Heart right ventricle (tissue), 16 donors: ENCODE results near the gene SLC2A4RG. TPM values are rescaled to one million over a fixed set of nuclear protein-coding genes. Genes with fewer than 3 reads are reported as not detected.

Experiments
- ATAC-seq, 8 donors: fragments of 200-7000 bp; cut with Tn5 transposase; one replicate each; pipeline ENCODE4 v1.9.1; 2020; ENCODE audit warnings: mild to moderate bottlenecking in 8 of 8, moderate library complexity in 8 of 8, moderate number of reproducible peaks in 1 of 8
- DNase-seq, 2 donors: peaks; one replicate each; pipeline ENCODE4 v3.0.0-alpha.2; 2020
- H3K27ac ChIP-seq, 10 donors: fragments of 200-600 bp; sonication (generic) in 2 of 10; one replicate each; pipeline versions ENCODE4 v1.5.0 to v1.8.0; 2020 to 2022; ENCODE audit warnings: mild to moderate bottlenecking in 3 of 10
- H3K27me3 ChIP-seq, 7 donors: fragments of 200-600 bp; one replicate each; pipeline ENCODE4 v1.8.0; 2021 to 2022; ENCODE audit warnings: mild to moderate bottlenecking in 2 of 7
- H3K36me3 ChIP-seq, 9 donors: fragments of 200-600 bp; sonication (generic) in 1 of 9; one replicate each; pipeline versions ENCODE4 v1.5.0 to v1.8.0; 2020 to 2022; ENCODE audit warnings: mild to moderate bottlenecking in 2 of 9
- H3K4me1 ChIP-seq, 9 donors: fragments of 200-600 bp; sonication (generic) in 1 of 9; one replicate each; pipeline versions ENCODE4 v1.5.0 to v1.8.0; 2020 to 2022; ENCODE audit warnings: mild to moderate bottlenecking in 4 of 9
- H3K4me3 ChIP-seq, 10 donors: fragments of 200-600 bp; sonication (generic) in 2 of 10; one replicate each; pipeline versions ENCODE4 v1.5.0 to v1.8.0; 2020 to 2022; ENCODE audit warnings: mild to moderate bottlenecking in 7 of 10, moderate library complexity in 2 of 10
- H3K9me3 ChIP-seq, 11 donors: fragments of 200-600 bp in 10 of 11; sonication (generic) in 2 of 11; one replicate each; pipeline versions ENCODE4 v1.5.0 to v1.8.0; 2013 to 2022; ENCODE audit warnings: mild to moderate bottlenecking in 2 of 11, control low read depth in 1 of 11, moderate library complexity in 1 of 11
- CTCF ChIP-seq, 9 donors: fragments of 200-600 bp; sonication (generic) in 2 of 9; IDR thresholded peaks; one replicate each; pipeline versions ENCODE4 v1.5.0 to v1.8.0; 2021 to 2022; ENCODE audit warnings: antibody characterized with exemption in 9 of 9, mild to moderate bottlenecking in 5 of 9, moderate library complexity in 1 of 9
- WGBS, 2 donors: extraction: QIAGEN DNeasy Blood & Tissue Kit; methylation state at CpG; one replicate each; pipeline ENCODE4 v1.1.7; 2013; ENCODE audit warnings: inconsistent platforms in 1 of 2; 5-methylcytosine and 5-hydroxymethylcytosine counted together
- intact Hi-C, 10 donors: fragments of 100-400 bp; cut with DNase I; formaldehyde crosslinking; loops; one replicate each; pipeline versions ENCODE4 v1.11.1 to v1.14.2; 2022
- polyA plus RNA-seq, 2 donors: library from polyadenylated mRNA; stranded (reverse); fragments of 200-250 nt; gene quantifications; one replicate each; pipeline ENCODE4 v1.2.3, GENCODE V29; 2013
- total RNA-seq, 10 donors: library from RNA; stranded (reverse); fragmentation: NEBNext Ultra II Directional in 3 of 10; extraction: Animal tissue kit (Norgen Biotek cat#: 25700) in 3 of 10; gene quantifications; one replicate each; pipeline versions ENCODE4 v1.2.1 to v1.2.4, GENCODE V29; 2021 to 2023
- donor health status: Arrhythmogenic right ventricular cardiomyopathy.
- donor health status: ischemic (EF 13 %, LVEDD 7.1; RV severe dilation, severe dysfunction).
- donor health status: healthy with polysubstance abuse.
- donor health status: DM: no; HTN: yes; CAD: no.
- donor health status: DM: no; HTN: no; CAD: no.
- donor health status: ischemic (EF 25% LVEDD 6.9; RV normal size, moderate dysfunction).
- donor health status: ischemic (EF 25% LVEDD 5.7; RV mildly dilated, moderate dysfunction).
- donor health status: healthy.
- donor health status: DM: yes; HTN: yes; CAD: no.
- donor health status: Ischemic cardiomyopathy.
- donor health status: ischemic (EF 35%, LVEDD 5.7; RV mildly dilated, moderate dysfunction).
- donor health status: nonischemic (EF 11% LVEDD 7.7; RV severe dilation, severe dysfunction).
- donor health status: DM: yes; HTN: yes; CAD: no.
- donor health status: PGD.
- donor health status: ischemic (EF 29% LVEDD 5.4; RV normal size, mild dysfunction).
- donor health status: nonischemic (EF 23%, LVEDD 6.1; RV moderate dilation, normal function).

SLC2A4RG gene
- total and polyA plus RNA-seq, 12 donors: 36.3 to 114 (median 76.8) TPM

GRCh38 chr20:63698739-63699465 lies 40.7 kb upstream of the SLC2A4RG start:
- Histone ChIP-seq H3K36me3 (peaks cover 0 to 80% (median 5%) of the 10 kb centered on the region in 9 donors), H3K9me3 (no peaks in the 10 kb centered on the region), H3K4me3 (peak overlapping the region in 1 of 10 donors; percentile 3), H3K4me1 (peaks cover 22 to 64% (median 53%) of the 10 kb centered on the region in 9 donors), H3K27ac (peak overlapping the region in 9 of 10 donors; percentile 38 to 93 (median 65)), H3K27me3 (no peaks in the 10 kb centered on the region)
- WGBS, 2 donors: 30 to 48% methylated on average over 19 of the region's 19 CpGs
- peak in 1 of 2 donors; percentile 50 for DNase-seq
- peak; percentile 12 to 77 (median 26) for ATAC-seq
- TF ChIP-seq CTCF (IDR thresholded peaks at IDR 0.05): no peak
- intact Hi-C loops: no loop called here

GRCh38 chr20:63699466-63700198 lies 39.9 kb upstream of the SLC2A4RG start:
- DNase-seq: peak in 1 of 2 donors; percentile 8
- H3K27ac ChIP-seq: peak overlapping the region in 9 of 10 donors; percentile 38 to 93 (median 65)
- no peaks in the 10 kb centered on the region for H3K27me3 ChIP-seq
- WGBS, 2 donors: 79 to 80% methylated on average over 24 of the region's 24 CpGs
- H3K4me1 ChIP-seq: peaks cover 22 to 64% (median 52%) of the 10 kb centered on the region in 9 donors
- no peaks in the 10 kb centered on the region for H3K9me3 ChIP-seq
- intact Hi-C loops: no loop called here
- H3K4me3 ChIP-seq: no peak overlapping the region
- TF ChIP-seq CTCF (IDR thresholded peaks at IDR 0.05): no peak
- H3K36me3 ChIP-seq: peaks cover 0 to 80% (median 7%) of the 10 kb centered on the region in 9 donors
- ATAC-seq: no peak

GRCh38 chr20:63700199-63701050 lies 39.2 kb upstream of the SLC2A4RG start:
- 86% methylated on average over 43 of the region's 43 CpGs for WGBS, 2 donors
- Histone ChIP-seq H3K27me3 (no peaks in the 10 kb centered on the region), H3K27ac (peak overlapping the region in 6 of 10 donors; percentile 60 to 93 (median 72)), H3K36me3 (peaks cover 0 to 80% (median 9%) of the 10 kb centered on the region in 9 donors), H3K4me1 (peaks cover 19 to 58% (median 45%) of the 10 kb centered on the region in 9 donors), H3K9me3 (no peaks in the 10 kb centered on the region), H3K4me3 (no peak overlapping the region)
- intact Hi-C loops: no loop called here
- ATAC-seq (no peak), DNase-seq (no peak)
- TF ChIP-seq CTCF (IDR thresholded peaks at IDR 0.05): no peak

- DNase-seq (no peak), ATAC-seq (no peak)
- Histone ChIP-seq H3K27me3 (no peaks in the 10 kb centered on the region), H3K9me3 (no peaks in the 10 kb centered on the region), H3K27ac (peak overlapping the region in 4 of 10 donors; percentile 15 to 93 (median 56)), H3K36me3 (peaks cover 0 to 81% (median 15%) of the 10 kb centered on the region in 9 donors), H3K4me3 (no peak overlapping the region), H3K4me1 (peaks cover 17 to 54% (median 42%) of the 10 kb centered on the region in 9 donors)
- no peak for TF ChIP-seq CTCF (IDR thresholded peaks at IDR 0.05)
- 71 to 86% methylated on average over 5 of the region's 5 CpGs for WGBS, 2 donors
- intact Hi-C loops: no loop called here
These were observed 38.6 kb upstream of the SLC2A4RG start for GRCh38 chr20:63701051-63701328.
